Activated T-cell treated with anti-CD3 and anti-CD28 coated beads, Interleukin-2, amount 50 U/mL, for 72 hours (primary cell): Measurements from ENCODE around the gene RRN3. TPM values are rescaled to one million over a fixed set of nuclear protein-coding genes. Genes with fewer than 3 reads are reported as not detected.
A peak's percentile ranks its signal among the peaks of the same experiment; 100 is the strongest.
"Not testable (repeated sequence)": the region's sequence is repeated elsewhere in the genome, so short reads cannot be mapped to it uniquely, and the experiment has no call there.

Experiments used
- ATAC-seq, 2 donors: fragments of 150-1000 bp; cut with Tn5 transposase; replicated peaks in 1 of 2; 2 replicates each; pipeline ENCODE4 v1.10.0; 2021; ENCODE audit warnings: moderate library complexity in 2 of 2, mild to moderate bottlenecking in 1 of 2
- DNase-seq, 2 donors: peaks; one replicate each; pipeline ENCODE4 v3.0.0; 2021 to 2022; ENCODE audit warnings: mixed read lengths in 1 of 2
- H3K27ac Mint-ChIP-seq: one replicate; pipeline ENCODE4 v1.8.0; 2022; ENCODE audit warnings: mild to moderate bottlenecking, moderate library complexity, mixed read lengths
- H3K27me3 Mint-ChIP-seq: one replicate; pipeline ENCODE4 v1.8.0; 2022; ENCODE audit warnings: low read depth, mixed read lengths
- H3K36me3 Mint-ChIP-seq, 2 donors: one replicate each; pipeline ENCODE4 v1.8.0; 2022; ENCODE audit warnings: mixed read lengths in 2 of 2, mild to moderate bottlenecking in 1 of 2; ENCODE audit not compliant: insufficient read depth in 2 of 2
- H3K4me1 Mint-ChIP-seq: one replicate; pipeline ENCODE4 v1.8.0; 2022; ENCODE audit warnings: low read depth, mixed read lengths
- H3K4me3 Mint-ChIP-seq, 2 donors: one replicate each; pipeline ENCODE4 v1.8.0; 2022; ENCODE audit warnings: mild to moderate bottlenecking in 2 of 2, mixed read lengths in 2 of 2, moderate library complexity in 2 of 2
- H3K9me3 Mint-ChIP-seq, 2 donors: one replicate each; pipeline ENCODE4 v1.8.0; 2022; ENCODE audit warnings: mixed read lengths in 2 of 2
- total RNA-seq, 2 donors: library from RNA; stranded (reverse); gene quantifications; one replicate each; pipeline ENCODE4 v1.2.3, GENCODE V29; 2022

RRN3 gene
- total RNA-seq, 2 donors from 2014 or later, result 39.5 to 41.6 TPM

- not testable (repeated sequence) for H3K27me3 Mint-ChIP-seq, DNase-seq, H3K4me3 Mint-ChIP-seq, H3K9me3 Mint-ChIP-seq, H3K4me1 Mint-ChIP-seq
- Mint-ChIP-seq H3K36me3 (peaks cover 6 to 38% of the 10 kb centered on the region in 2 donors), H3K27ac (peak overlapping the region; percentile 71)
- peak; percentile 47 to 54 for ATAC-seq
Measured at GRCh38 chr16:15071916-15072769, 21.9 kb downstream of the RRN3 start.

DNA sequence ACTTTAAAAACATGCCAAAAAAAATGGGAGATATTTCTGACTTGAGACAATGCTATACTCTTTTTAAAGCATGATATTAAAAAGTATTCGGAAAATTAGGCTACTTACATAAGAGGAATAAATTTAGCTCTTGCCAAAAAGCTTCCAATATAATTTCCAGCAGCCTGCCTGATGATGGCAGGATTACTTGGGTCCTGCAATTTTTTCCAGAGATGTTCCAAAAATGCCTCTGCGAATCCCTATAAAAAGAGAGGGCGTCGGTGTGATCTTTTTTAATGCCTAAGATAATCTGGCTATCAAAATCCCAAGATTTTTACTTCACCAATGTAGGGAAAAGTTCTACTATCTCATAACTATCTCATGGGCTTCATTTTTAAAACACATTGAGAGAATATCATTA lies 23.1 kb downstream of the RRN3 start:
- not testable (repeated sequence) for ATAC-seq, DNase-seq, H3K4me3 Mint-ChIP-seq, H3K4me1 Mint-ChIP-seq, H3K27me3 Mint-ChIP-seq, H3K9me3 Mint-ChIP-seq
- Mint-ChIP-seq H3K36me3 (peaks cover 6 to 33% of the 10 kb centered on the region in 2 donors), H3K27ac (peak overlapping the region; percentile 42)

DNA sequence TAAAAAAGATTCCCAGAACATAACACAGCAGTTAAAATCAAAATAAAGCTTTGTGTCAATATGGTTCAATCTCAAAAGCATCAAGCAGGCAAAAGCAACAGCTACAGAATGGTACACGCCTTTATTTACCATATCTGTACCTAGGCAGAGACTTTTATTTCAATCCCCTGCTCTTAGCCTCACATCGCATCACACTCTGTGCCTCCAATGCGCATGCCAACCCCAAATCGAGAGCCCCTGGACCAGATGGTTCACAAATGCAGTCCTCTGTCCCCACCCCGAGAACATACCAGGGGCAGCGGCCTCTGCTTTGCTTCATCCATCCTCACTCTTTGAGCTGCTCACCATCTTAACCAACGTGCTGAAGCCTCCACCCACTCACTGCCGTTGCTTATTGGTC lies 27.4 kb downstream of the RRN3 start:
- not testable (repeated sequence) for H3K27me3 Mint-ChIP-seq, DNase-seq, H3K4me3 Mint-ChIP-seq, ATAC-seq, H3K9me3 Mint-ChIP-seq, H3K27ac Mint-ChIP-seq, H3K4me1 Mint-ChIP-seq
- peaks cover 8 to 19% of the 10 kb centered on the region in 2 donors for H3K36me3 Mint-ChIP-seq

DNA sequence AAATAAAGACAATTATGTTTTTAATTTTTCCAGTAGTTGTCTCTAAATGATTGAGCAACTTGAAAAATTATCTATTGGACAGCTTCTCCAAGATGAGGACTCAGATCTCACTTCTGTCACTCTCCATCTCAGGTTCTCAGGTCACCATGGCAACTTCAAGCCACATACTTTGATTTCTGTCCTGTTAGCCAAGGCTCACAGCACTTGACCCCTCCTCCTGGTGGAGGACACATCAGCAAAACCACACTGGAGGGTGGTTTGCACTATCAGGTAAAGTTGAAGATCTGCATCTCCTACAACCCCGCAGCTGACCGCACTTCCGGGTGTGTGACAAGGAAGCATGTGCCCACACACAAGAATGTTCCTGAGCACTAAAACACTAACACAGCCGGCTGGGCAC lies 28.1 kb downstream of the RRN3 start:
- H3K27me3 Mint-ChIP-seq, DNase-seq, H3K9me3 Mint-ChIP-seq, ATAC-seq, H3K4me3 Mint-ChIP-seq, H3K27ac Mint-ChIP-seq: not testable (repeated sequence)
- Mint-ChIP-seq H3K36me3 (peaks cover 11 to 25% of the 10 kb centered on the region in 2 donors), H3K4me1 (peaks cover 12% of the 10 kb centered on the region)

DNA sequence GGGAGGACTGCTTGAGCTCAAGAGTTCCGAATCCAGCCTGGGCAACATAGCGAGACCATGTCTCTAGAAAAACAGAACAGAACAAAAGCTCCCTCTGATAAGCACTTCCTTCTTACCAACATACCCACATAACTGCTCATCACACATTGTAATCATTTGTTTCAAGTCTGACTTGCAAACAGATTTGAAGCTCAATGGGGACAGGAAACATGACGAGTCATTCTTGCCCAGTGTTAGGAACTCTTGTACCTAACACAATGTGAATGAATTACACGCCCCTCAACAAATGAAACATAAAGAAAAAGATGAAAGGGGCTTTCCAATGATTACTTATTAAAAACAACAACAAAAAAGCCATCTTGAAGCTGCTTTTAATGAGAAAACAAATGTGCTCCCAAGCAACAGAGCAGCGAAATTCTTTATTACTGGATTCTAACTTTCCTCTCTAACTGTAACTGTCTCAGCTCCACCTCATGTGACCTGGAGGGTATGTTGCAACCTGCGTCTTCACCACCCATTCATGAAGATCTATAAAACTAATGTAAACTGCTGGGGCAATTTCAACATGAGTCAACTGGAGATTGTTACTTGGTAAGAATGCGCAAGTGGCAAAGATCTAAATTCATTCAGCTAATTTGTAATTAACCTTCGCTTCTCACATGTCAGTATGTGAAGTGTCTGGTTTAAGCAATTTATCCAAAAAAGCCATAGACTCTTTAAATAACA lies 31.8 kb downstream of the RRN3 start:
- ATAC-seq, result peak; percentile 41 to 82
- not testable (repeated sequence) for DNase-seq, H3K9me3 Mint-ChIP-seq, H3K4me3 Mint-ChIP-seq, H3K27me3 Mint-ChIP-seq
- peaks cover 11 to 30% of the 10 kb centered on the region in 2 donors for H3K36me3 Mint-ChIP-seq
- H3K27ac Mint-ChIP-seq, result peak overlapping the region; percentile 64
- H3K4me1 Mint-ChIP-seq, result peaks cover 12% of the 10 kb centered on the region

- ATAC-seq (no peak), DNase-seq (no peak)
- Mint-ChIP-seq H3K4me1 (peaks cover 22% of the 10 kb centered on the region), H3K27ac (no peak overlapping the region), H3K27me3 (no peaks in the 10 kb centered on the region), H3K4me3 (no peak overlapping the region), H3K36me3 (peaks cover 9 to 30% of the 10 kb centered on the region in 2 donors), H3K9me3 (no peaks in the 10 kb centered on the region)
Measured at GRCh38 chr16:15059324-15059723, 34.7 kb downstream of the RRN3 start.

- no peaks in the 10 kb centered on the region for H3K9me3 Mint-ChIP-seq
- ATAC-seq, result no peak
- peak overlapping the region; percentile 55 for H3K27ac Mint-ChIP-seq
- no peak for DNase-seq
- no peaks in the 10 kb centered on the region for H3K27me3 Mint-ChIP-seq
- no peak overlapping the region for H3K4me3 Mint-ChIP-seq
- peaks cover 7 to 27% of the 10 kb centered on the region in 2 donors for H3K36me3 Mint-ChIP-seq
- peaks cover 28% of the 10 kb centered on the region for H3K4me1 Mint-ChIP-seq
Measured at GRCh38 chr16:15057681-15058417, 36.2 kb downstream of the RRN3 start.

GRCh38 chr16:15055141-15056053 lies 38.7 kb downstream of the RRN3 start:
- H3K36me3 Mint-ChIP-seq, result peaks cover 0 to 8% of the 10 kb centered on the region in 2 donors
- DNase-seq (peak; percentile 75 to 82), ATAC-seq (peak; percentile 78 to 81)
- no peaks in the 10 kb centered on the region for H3K27me3 Mint-ChIP-seq
- H3K4me3 Mint-ChIP-seq, result peak overlapping the region; percentile 92 to 96
- H3K4me1 Mint-ChIP-seq, result peaks cover 16% of the 10 kb centered on the region
- H3K27ac Mint-ChIP-seq, result peak overlapping the region; percentile 84
- no peaks in the 10 kb centered on the region for H3K9me3 Mint-ChIP-seq

GRCh38 chr16:15054357-15055140 lies 39.5 kb downstream of the RRN3 start:
- peak overlapping the region; percentile 84 for H3K27ac Mint-ChIP-seq
- ATAC-seq (no peak), DNase-seq (no peak)
- H3K9me3 Mint-ChIP-seq, result no peaks in the 10 kb centered on the region
- H3K27me3 Mint-ChIP-seq, result no peaks in the 10 kb centered on the region
- H3K4me3 Mint-ChIP-seq, result peak overlapping the region; percentile 92 to 96
- peaks cover 0 to 4% of the 10 kb centered on the region in 2 donors for H3K36me3 Mint-ChIP-seq
- peaks cover 16% of the 10 kb centered on the region for H3K4me1 Mint-ChIP-seq

- Mint-ChIP-seq H3K4me3 (peak overlapping the region; percentile 92 to 96), H3K27me3 (no peaks in the 10 kb centered on the region), H3K4me1 (peaks cover 16% of the 10 kb centered on the region), H3K36me3 (peaks cover 0 to 4% of the 10 kb centered on the region in 2 donors), H3K27ac (no peak overlapping the region), H3K9me3 (no peaks in the 10 kb centered on the region)
- DNase-seq, result no peak
- no peak for ATAC-seq
Measured at GRCh38 chr16:15053904-15054303, 40.2 kb downstream of the RRN3 start.

GRCh38 chr16:15052747-15053476 lies 41.2 kb downstream of the RRN3 start:
- ATAC-seq, result no peak
- no peak for DNase-seq
- no peaks in the 10 kb centered on the region for H3K9me3 Mint-ChIP-seq
- H3K27me3 Mint-ChIP-seq, result no peaks in the 10 kb centered on the region
- peaks cover 16% of the 10 kb centered on the region for H3K4me1 Mint-ChIP-seq
- no peak overlapping the region for H3K4me3 Mint-ChIP-seq
- H3K27ac Mint-ChIP-seq, result no peak overlapping the region
- peaks cover 0 to 4% of the 10 kb centered on the region in 2 donors for H3K36me3 Mint-ChIP-seq
